GM12878 (cell line): Measurements from ENCODE around the gene SIGMAR1. TPM values are rescaled to one million over a fixed set of nuclear protein-coding genes. Genes with fewer than 3 reads are reported as not detected.

ENCODE experiments used
- ATF7 ChIP-seq: fragments of 450-650 bp; IDR thresholded peaks from 2 replicates; pipeline ENCODE4 v1.6.1; 2016; ENCODE audit warnings: low read depth, mild to moderate bottlenecking
- EZH2 ChIP-seq: IDR thresholded peaks from 2 replicates; pipeline ENCODE4 v1.6.1; 2012; ENCODE audit warnings: low read depth, mild to moderate bottlenecking, control low read depth, inconsistent platforms, low read length, borderline replicate concordance; ENCODE audit not compliant: control insufficient read depth
- JUNB ChIP-seq: IDR thresholded peaks from 2 replicates; pipeline ENCODE4 v1.6.1; 2016; ENCODE audit warnings: antibody characterized with exemption, mild to moderate bottlenecking
- MEF2A ChIP-seq: IDR thresholded peaks from 2 replicates; pipeline ENCODE4 v1.6.1; 2011; ENCODE audit warnings: low read depth, mild to moderate bottlenecking, low read length, moderate library complexity; ENCODE audit not compliant: insufficient read depth
- POLR2A ChIP-seq: IDR thresholded peaks from 2 replicates; pipeline ENCODE4 v1.6.1; 2011; ENCODE audit warnings: low read depth, mild to moderate bottlenecking, low read length
- POLR2AphosphoS2 ChIP-seq: IDR thresholded peaks from 2 replicates; pipeline ENCODE4 v1.6.1; 2011; ENCODE audit warnings: low read depth, mild to moderate bottlenecking, low read length, improper control_type of control experiment, moderate library complexity
- POLR2AphosphoS5 ChIP-seq: IDR thresholded peaks from 2 replicates; pipeline ENCODE4 v1.6.1; 2011; ENCODE audit warnings: mild to moderate bottlenecking, low read length, inconsistent platforms
- RBBP5 ChIP-seq: fragments of 200-600 bp; sonication (generic); conservative IDR thresholded peaks from 2 replicates; pipeline ENCODE4 v1.6.1; 2016
- RCOR1 ChIP-seq: conservative IDR thresholded peaks from 2 replicates; pipeline ENCODE4 v1.6.1; 2012; ENCODE audit warnings: low read depth, low read length, improper control_type of control experiment
- YBX1 ChIP-seq: fragments of 450-650 bp; IDR thresholded peaks from 2 replicates; pipeline ENCODE4 v1.6.1; 2016; ENCODE audit warnings: antibody characterized with exemption
- polyA plus RNA-seq, 11 experiments: library from polyadenylated mRNA; depleted of rRNA in 4 of 11; unstranded in 6 of 11; stranded (reverse) in 5 of 11; fragments of >200 nt; fragmentation: Nextera tagmentation in 4 of 11; fragmentation: Illumina TruSeq in 1 of 11; extraction: Ambion mirVana in 4 of 11; extraction: Trizol in 1 of 11; gene quantifications; 1 replicate in 1 of 11; 2 replicates in 10 of 11; pipeline versions ENCODE4 v1.2.1 to v1.2.3, GENCODE V29; 2011 to 2016; ENCODE audit warnings: inconsistent platforms in 2 of 11, missing spikeins in 2 of 11, low read depth in 1 of 11
- total RNA-seq, 4 experiments: library from RNA; depleted of rRNA in 3 of 4; stranded (reverse); fragments of >200 nt in 3 of 4; fragmentation: Illumina TruSeq in 1 of 4; extraction: Trizol in 1 of 4; gene quantifications; 2 replicates each; pipeline versions ENCODE4 v1.2.1 to v1.2.3, GENCODE V29; 2013 to 2021
- TF ChIP-seq, protein P1 (sequence below): fragments of 450-650 bp; formaldehyde crosslinking; IDR thresholded peaks from 2 replicates; pipeline ENCODE4 v1.4.0; 2022; ENCODE audit warnings: mild to moderate bottlenecking, moderate library complexity
- TF ChIP-seq, protein P2 (sequence below): fragments of 450-650 bp; IDR thresholded peaks from 2 replicates; pipeline ENCODE4 v1.6.1; 2014; ENCODE audit warnings: mild to moderate bottlenecking
- TF ChIP-seq, protein P3 (sequence below): fragments of 450-650 bp; IDR thresholded peaks from 2 replicates; pipeline ENCODE4 v1.6.1; 2017; ENCODE audit warnings: mild to moderate bottlenecking, low read depth, inconsistent platforms; ENCODE audit not compliant: poor library complexity, severe bottlenecking
- TF ChIP-seq, protein P4 (sequence below): fragments of 450-650 bp; IDR thresholded peaks from 2 replicates; pipeline ENCODE4 v1.6.1; 2017; ENCODE audit warnings: mild to moderate bottlenecking, moderate library complexity
- TF ChIP-seq, protein P5 (sequence below): fragments of 450-650 bp; IDR thresholded peaks from 2 replicates; pipeline ENCODE4 v1.6.1; 2017; ENCODE audit warnings: borderline replicate concordance

Gene SIGMAR1
- total and polyA plus RNA-seq, 10 of the 15 experiments (the other 5 are each of a cell fraction or from before 2014, with no cell fraction given), result 7.1 to 133 (median 69.5) TPM

DNA sequence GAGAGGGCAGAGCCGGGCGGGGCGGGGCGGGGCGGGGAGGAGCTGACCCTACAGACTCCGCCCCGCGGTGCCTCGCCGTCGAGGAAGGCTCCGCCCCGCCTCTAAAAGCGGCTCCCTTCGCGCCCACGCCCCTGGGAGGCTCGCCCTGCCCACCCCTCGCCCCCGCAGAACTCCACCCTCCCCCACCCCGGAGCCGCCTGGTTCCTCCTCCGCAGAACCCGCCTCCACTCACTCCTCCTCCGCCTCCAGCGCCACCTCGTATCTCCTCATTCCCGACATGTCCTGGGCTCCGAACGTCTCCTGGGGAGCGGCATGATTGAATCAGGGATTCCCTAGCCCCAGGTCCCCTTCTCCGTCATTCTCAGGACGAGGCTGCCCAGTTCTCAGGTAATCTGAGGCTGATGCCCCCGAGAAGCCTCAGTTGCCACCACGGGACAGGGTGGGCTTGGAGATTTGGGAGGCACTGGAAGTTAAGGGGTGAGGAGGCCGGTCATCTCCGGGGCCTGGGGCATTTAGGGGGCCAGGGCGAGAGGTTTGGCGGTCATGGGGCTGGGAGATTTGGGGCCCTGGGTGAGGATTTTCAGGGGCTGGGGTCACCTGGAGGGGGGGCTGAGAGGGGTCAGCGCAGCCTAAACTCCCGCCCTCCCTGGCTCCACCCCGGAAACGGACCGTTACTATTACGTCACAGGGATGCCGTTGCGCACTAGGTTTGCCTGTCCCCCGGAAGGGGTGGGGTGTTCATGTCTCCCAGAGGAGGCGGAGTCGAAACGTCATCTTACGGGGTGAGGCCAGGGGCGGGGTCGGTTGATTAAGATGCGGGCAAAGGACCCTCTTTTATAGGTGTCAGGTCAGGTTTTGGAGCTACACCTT is 28.0 kb upstream of the SIGMAR1 start (continued):
- no peak for TF ChIP-seq YBX1
- TF ChIP-seq RBBP5, result no peak
- TF ChIP-seq POLR2AphosphoS2, result no peak
- TF ChIP-seq POLR2AphosphoS5, result no peak; the same call in 1 of the 2 replicates
- TF ChIP-seq MEF2A, result no peak
- no peak for TF ChIP-seq EZH2
- TF ChIP-seq, protein P1, sequence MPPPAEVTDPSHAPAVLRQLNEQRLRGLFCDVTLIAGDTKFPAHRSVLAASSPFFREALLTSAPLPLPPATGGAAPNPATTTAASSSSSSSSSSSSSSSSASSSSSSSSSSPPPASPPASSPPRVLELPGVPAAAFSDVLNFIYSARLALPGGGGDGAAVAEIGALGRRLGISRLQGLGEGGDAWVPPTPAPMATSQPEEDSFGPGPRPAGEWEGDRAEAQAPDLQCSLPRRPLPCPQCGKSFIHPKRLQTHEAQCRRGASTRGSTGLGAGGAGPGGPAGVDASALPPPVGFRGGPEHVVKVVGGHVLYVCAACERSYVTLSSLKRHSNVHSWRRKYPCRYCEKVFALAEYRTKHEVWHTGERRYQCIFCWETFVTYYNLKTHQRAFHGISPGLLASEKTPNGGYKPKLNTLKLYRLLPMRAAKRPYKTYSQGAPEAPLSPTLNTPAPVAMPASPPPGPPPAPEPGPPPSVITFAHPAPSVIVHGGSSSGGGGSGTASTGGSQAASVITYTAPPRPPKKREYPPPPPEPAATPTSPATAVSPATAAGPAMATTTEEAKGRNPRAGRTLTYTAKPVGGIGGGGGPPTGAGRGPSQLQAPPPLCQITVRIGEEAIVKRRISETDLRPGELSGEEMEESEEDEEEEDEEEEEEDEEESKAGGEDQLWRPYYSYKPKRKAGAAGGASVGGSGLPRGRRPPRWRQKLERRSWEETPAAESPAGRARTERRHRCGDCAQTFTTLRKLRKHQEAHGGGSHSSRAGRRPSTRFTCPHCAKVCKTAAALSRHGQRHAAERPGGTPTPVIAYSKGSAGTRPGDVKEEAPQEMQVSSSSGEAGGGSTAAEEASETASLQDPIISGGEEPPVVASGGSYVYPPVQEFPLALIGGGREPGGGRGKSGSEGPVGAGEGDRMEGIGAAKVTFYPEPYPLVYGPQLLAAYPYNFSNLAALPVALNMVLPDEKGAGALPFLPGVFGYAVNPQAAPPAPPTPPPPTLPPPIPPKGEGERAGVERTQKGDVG (CRISPR knock-in tag), result no peak
- TF ChIP-seq RCOR1, result no peak
- TF ChIP-seq, protein P2, sequence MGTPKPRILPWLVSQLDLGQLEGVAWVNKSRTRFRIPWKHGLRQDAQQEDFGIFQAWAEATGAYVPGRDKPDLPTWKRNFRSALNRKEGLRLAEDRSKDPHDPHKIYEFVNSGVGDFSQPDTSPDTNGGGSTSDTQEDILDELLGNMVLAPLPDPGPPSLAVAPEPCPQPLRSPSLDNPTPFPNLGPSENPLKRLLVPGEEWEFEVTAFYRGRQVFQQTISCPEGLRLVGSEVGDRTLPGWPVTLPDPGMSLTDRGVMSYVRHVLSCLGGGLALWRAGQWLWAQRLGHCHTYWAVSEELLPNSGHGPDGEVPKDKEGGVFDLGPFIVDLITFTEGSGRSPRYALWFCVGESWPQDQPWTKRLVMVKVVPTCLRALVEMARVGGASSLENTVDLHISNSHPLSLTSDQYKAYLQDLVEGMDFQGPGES, result no peak
- TF ChIP-seq JUNB, result no peak
- peak; percentile 54; the same call in 1 of the 2 replicates for TF ChIP-seq POLR2A
- TF ChIP-seq, protein P3, sequence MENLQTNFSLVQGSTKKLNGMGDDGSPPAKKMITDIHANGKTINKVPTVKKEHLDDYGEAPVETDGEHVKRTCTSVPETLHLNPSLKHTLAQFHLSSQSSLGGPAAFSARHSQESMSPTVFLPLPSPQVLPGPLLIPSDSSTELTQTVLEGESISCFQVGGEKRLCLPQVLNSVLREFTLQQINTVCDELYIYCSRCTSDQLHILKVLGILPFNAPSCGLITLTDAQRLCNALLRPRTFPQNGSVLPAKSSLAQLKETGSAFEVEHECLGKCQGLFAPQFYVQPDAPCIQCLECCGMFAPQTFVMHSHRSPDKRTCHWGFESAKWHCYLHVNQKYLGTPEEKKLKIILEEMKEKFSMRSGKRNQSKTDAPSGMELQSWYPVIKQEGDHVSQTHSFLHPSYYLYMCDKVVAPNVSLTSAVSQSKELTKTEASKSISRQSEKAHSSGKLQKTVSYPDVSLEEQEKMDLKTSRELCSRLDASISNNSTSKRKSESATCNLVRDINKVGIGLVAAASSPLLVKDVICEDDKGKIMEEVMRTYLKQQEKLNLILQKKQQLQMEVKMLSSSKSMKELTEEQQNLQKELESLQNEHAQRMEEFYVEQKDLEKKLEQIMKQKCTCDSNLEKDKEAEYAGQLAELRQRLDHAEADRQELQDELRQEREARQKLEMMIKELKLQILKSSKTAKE, result no peak
- TF ChIP-seq, protein P4, sequence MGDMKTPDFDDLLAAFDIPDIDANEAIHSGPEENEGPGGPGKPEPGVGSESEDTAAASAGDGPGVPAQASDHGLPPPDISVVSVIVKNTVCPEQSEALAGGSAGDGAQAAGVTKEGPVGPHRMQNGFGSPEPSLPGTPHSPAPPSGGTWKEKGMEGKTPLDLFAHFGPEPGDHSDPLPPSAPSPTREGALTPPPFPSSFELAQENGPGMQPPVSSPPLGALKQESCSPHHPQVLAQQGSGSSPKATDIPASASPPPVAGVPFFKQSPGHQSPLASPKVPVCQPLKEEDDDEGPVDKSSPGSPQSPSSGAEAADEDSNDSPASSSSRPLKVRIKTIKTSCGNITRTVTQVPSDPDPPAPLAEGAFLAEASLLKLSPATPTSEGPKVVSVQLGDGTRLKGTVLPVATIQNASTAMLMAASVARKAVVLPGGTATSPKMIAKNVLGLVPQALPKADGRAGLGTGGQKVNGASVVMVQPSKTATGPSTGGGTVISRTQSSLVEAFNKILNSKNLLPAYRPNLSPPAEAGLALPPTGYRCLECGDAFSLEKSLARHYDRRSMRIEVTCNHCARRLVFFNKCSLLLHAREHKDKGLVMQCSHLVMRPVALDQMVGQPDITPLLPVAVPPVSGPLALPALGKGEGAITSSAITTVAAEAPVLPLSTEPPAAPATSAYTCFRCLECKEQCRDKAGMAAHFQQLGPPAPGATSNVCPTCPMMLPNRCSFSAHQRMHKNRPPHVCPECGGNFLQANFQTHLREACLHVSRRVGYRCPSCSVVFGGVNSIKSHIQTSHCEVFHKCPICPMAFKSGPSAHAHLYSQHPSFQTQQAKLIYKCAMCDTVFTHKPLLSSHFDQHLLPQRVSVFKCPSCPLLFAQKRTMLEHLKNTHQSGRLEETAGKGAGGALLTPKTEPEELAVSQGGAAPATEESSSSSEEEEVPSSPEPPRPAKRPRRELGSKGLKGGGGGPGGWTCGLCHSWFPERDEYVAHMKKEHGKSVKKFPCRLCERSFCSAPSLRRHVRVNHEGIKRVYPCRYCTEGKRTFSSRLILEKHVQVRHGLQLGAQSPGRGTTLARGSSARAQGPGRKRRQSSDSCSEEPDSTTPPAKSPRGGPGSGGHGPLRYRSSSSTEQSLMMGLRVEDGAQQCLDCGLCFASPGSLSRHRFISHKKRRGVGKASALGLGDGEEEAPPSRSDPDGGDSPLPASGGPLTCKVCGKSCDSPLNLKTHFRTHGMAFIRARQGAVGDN, result no peak
- TF ChIP-seq ATF7, result peak; percentile 91
- TF ChIP-seq, protein P5, sequence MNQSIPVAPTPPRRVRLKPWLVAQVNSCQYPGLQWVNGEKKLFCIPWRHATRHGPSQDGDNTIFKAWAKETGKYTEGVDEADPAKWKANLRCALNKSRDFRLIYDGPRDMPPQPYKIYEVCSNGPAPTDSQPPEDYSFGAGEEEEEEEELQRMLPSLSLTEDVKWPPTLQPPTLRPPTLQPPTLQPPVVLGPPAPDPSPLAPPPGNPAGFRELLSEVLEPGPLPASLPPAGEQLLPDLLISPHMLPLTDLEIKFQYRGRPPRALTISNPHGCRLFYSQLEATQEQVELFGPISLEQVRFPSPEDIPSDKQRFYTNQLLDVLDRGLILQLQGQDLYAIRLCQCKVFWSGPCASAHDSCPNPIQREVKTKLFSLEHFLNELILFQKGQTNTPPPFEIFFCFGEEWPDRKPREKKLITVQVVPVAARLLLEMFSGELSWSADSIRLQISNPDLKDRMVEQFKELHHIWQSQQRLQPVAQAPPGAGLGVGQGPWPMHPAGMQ, result no peak
